ENCODE data around the gene SCGN.

The SCGN gene

DNA sequence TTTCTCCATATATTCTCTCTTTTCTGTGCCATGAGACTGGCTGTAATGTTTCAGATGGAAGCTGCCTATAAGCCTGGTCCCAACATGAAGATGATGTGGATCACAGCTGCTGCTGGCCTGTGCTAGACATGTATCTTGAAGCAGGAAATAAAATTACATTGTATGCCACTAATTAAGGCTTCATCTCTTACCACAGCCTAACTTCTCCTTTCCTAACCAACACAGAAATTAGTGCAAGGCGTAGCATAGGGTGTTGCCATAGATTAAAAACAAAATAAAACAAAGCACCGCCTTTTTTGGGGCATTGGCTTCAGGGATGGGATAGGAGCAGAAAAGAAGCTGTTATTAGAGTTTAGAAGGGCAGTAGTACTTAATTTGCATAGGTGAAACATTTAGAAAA lies 97.8 kb downstream of the SCGN start (continued):
- TF ChIP-seq ZNF8 (CRISPR knock-in tag; IDR thresholded peaks at IDR 0.05): no peak
- no peak for TF ChIP-seq ZFP30 (CRISPR knock-in tag; IDR thresholded peaks at IDR 0.05)

DNA sequence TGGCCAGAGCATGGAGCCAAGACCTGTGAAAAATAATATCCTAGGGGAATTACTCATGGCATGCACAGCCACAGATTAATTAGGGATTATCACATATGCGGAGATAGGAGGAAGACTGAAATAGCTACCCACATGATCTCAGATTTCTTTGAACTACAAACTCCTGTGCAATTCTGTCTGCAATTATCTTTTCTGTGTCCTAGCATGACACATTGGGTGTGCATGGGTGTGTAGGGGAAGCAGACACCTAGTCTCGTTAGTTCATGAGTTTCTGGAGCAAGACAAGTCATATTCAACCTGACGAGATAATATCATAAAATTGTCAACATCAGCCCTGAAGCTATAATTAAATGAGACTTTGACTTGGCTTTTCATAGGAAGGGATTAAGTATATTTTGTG lies 98.9 kb downstream of the SCGN start:
- no peak for ATAC-seq
- TF ChIP-seq, protein P1, sequence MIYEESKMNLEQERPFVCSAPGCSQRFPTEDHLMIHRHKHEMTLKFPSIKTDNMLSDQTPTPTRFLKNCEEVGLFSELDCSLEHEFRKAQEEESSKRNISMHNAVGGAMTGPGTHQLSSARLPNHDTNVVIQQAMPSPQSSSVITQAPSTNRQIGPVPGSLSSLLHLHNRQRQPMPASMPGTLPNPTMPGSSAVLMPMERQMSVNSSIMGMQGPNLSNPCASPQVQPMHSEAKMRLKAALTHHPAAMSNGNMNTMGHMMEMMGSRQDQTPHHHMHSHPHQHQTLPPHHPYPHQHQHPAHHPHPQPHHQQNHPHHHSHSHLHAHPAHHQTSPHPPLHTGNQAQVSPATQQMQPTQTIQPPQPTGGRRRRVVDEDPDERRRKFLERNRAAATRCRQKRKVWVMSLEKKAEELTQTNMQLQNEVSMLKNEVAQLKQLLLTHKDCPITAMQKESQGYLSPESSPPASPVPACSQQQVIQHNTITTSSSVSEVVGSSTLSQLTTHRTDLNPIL (CRISPR knock-in tag; IDR thresholded peaks at IDR 0.05; ENCODE audit: low read depth): no peak
- TF ChIP-seq BACH2 (CRISPR knock-in tag; IDR thresholded peaks at IDR 0.05; ENCODE audit: borderline replicate concordance) (no peak), ZNF8 (CRISPR knock-in tag; IDR thresholded peaks at IDR 0.05) (no peak), TOX (CRISPR knock-in tag; IDR thresholded peaks at IDR 0.05; ENCODE audit: borderline replicate concordance) (no peak)
- TF ChIP-seq, protein P2, sequence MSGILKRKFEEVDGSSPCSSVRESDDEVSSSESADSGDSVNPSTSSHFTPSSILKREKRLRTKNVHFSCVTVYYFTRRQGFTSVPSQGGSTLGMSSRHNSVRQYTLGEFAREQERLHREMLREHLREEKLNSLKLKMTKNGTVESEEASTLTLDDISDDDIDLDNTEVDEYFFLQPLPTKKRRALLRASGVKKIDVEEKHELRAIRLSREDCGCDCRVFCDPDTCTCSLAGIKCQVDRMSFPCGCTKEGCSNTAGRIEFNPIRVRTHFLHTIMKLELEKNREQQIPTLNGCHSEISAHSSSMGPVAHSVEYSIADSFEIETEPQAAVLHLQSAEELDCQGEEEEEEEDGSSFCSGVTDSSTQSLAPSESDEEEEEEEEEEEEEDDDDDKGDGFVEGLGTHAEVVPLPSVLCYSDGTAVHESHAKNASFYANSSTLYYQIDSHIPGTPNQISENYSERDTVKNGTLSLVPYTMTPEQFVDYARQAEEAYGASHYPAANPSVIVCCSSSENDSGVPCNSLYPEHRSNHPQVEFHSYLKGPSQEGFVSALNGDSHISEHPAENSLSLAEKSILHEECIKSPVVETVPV (CRISPR knock-in tag; IDR thresholded peaks at IDR 0.05): no peak

Data from SK-N-SH treated with all-trans-retinoic acid at 6 μM for 48 hours (cell line).